ENCODE measurements around the gene P2RX5.
A peak's percentile ranks its signal among the peaks of the same experiment; 100 is the strongest.

Gene P2RX5

DNA sequence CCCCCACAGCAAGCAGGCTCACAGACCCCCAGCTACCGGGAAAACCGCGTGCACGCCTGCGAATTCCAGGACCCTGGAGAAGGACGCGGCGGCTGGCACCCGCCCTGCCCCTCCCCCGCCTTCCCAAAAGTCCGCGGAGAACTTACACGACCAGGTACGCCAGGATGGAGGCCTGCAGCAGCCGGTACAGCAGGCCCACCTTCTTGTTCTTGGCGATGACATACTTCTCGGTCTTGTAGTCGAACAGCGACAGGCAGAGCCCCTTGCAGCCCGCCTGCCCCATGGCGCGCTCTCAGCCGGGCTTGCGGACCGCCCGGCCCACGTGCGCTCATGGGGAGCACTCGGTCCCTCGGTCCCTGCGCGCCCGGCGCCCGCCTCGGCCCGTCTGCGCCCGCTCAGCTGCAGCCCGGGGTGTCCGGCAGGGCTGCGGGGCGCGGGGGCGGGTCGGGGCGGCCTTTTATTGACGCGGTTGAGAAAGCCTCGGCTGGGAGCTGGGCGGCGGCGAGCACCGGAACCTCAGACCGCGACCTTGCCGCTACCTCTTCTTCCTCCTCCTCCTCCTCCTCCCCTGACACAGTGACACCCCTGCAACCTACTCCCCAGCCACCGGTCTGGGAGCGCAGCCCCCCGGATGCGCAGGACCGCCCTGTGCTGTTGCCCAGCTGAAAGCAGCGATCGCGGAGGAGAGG lies at the start of gene P2RX5:
Gene P2RX5 (minus strand): TSS at position 433 of the 689 bp plus-strand sequence. CDS start 150 bp downstream, at position 283.
- Histone ChIP-seq H3K36me3 (ENCODE audit: control insufficient read depth, insufficient read depth, low read length) (peaks cover 8% of the 10 kb centered on the region), H3K4me3 (replicated peaks; ENCODE audit: low read depth, low read length) (peak within 1 kb of the TSS; percentile 69), H3K27me3 (replicated peaks; ENCODE audit: control insufficient read depth, insufficient read depth, low read length) (no peaks in the 10 kb centered on the region)
- TF ChIP-seq, protein P1, sequence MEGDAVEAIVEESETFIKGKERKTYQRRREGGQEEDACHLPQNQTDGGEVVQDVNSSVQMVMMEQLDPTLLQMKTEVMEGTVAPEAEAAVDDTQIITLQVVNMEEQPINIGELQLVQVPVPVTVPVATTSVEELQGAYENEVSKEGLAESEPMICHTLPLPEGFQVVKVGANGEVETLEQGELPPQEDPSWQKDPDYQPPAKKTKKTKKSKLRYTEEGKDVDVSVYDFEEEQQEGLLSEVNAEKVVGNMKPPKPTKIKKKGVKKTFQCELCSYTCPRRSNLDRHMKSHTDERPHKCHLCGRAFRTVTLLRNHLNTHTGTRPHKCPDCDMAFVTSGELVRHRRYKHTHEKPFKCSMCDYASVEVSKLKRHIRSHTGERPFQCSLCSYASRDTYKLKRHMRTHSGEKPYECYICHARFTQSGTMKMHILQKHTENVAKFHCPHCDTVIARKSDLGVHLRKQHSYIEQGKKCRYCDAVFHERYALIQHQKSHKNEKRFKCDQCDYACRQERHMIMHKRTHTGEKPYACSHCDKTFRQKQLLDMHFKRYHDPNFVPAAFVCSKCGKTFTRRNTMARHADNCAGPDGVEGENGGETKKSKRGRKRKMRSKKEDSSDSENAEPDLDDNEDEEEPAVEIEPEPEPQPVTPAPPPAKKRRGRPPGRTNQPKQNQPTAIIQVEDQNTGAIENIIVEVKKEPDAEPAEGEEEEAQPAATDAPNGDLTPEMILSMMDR (IDR thresholded peaks at IDR 0.05; ENCODE audit: insufficient read depth, low read length, poor library complexity, severe bottlenecking) = no peak
- peak; percentile 85 for DNase-seq (ENCODE audit: extremely low read depth, insufficient read length)

DNA sequence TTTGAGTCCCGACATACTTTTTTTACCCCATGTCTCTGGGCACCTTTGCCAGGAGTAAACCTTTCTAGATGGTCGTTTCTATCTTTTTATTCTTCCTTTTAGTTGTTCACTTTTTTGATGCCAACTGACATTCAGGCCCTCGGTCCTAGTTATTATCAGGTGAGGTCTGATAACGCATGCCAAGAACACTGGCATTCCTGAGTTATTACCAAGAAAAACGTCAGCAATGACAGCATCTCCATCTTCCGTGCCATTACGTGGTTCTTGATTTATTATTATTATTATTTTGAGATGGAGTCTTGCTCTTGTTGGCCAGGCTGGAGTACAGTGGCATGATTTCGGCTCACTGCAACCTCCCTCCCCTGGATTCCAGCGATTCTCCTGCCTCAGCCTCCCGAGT lies 49.1 kb upstream of the P2RX5 start:
- DNase-seq (ENCODE audit: extremely low read depth, insufficient read length) = no peak
- no peaks in the 10 kb centered on the region for H3K36me3 ChIP-seq (ENCODE audit: control insufficient read depth, insufficient read depth, low read length)
- no peak overlapping the region for H3K4me3 ChIP-seq (replicated peaks; ENCODE audit: low read depth, low read length)
- no peaks in the 10 kb centered on the region for H3K27me3 ChIP-seq (replicated peaks; ENCODE audit: control insufficient read depth, insufficient read depth, low read length)
- TF ChIP-seq, protein P1 (IDR thresholded peaks at IDR 0.05; ENCODE audit: insufficient read depth, low read length, poor library complexity, severe bottlenecking) = no peak

DNA sequence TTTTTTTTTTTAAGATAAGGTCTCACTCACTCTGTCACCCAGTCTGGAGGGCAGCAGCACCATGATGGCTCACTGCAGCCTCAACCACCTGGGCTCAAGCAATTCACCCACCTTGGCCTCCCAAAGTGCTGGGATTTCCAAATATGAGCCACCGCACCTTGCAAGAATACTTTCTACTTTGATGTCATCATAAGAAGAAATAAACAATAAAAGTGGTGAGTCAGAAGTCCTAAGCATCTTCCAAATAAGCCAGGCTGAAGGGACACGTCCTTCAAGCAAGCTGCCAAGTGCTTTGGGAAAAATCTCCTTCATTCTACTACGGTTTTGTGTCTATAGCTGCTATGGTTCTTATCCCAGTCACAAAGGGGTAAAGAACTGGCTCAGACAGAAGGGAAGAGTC lies 48.1 kb upstream of the P2RX5 start:
- no peak for DNase-seq (ENCODE audit: extremely low read depth, insufficient read length)
- Histone ChIP-seq H3K27me3 (replicated peaks; ENCODE audit: control insufficient read depth, insufficient read depth, low read length) (no peaks in the 10 kb centered on the region), H3K4me3 (replicated peaks; ENCODE audit: low read depth, low read length) (no peak overlapping the region), H3K36me3 (ENCODE audit: control insufficient read depth, insufficient read depth, low read length) (no peaks in the 10 kb centered on the region)
- TF ChIP-seq, protein P1 (IDR thresholded peaks at IDR 0.05; ENCODE audit: insufficient read depth, low read length, poor library complexity, severe bottlenecking) = no peak

DNA sequence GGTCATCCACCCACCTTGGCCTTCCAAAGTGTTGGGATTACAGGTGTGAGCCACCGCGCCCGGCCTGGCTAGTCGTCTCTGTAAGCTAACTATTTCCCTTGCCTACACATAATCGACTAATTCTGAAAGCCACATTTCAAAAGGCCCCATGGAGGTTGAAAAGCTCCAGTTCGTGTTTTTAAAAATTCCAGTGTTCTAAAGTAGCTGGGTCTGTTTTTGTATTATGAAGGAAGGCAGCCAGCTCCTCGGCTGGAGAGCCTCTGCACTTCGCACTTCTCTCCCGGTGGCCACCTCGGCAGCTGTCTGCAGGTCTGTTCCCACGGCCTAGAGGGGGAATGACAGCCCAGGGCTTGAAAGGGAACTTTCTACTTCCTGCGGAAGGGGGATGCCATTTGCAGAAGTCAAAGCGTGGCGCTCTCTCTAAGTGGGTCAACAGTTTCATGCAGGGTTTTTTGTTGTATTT lies 44.7 kb upstream of the P2RX5 start:
- TF ChIP-seq, protein P1 (IDR thresholded peaks at IDR 0.05; ENCODE audit: insufficient read depth, low read length, poor library complexity, severe bottlenecking) = no peak
- Histone ChIP-seq H3K27me3 (replicated peaks; ENCODE audit: control insufficient read depth, insufficient read depth, low read length) (no peaks in the 10 kb centered on the region), H3K4me3 (replicated peaks; ENCODE audit: low read depth, low read length) (no peak overlapping the region), H3K36me3 (ENCODE audit: control insufficient read depth, insufficient read depth, low read length) (no peaks in the 10 kb centered on the region)
- DNase-seq (ENCODE audit: extremely low read depth, insufficient read length) = peak; percentile 65

- TF ChIP-seq, protein P1 (IDR thresholded peaks at IDR 0.05; ENCODE audit: insufficient read depth, low read length, poor library complexity, severe bottlenecking) = no peak
- H3K4me3 ChIP-seq (replicated peaks; ENCODE audit: low read depth, low read length) = no peak overlapping the region
- no peaks in the 10 kb centered on the region for H3K36me3 ChIP-seq (ENCODE audit: control insufficient read depth, insufficient read depth, low read length)
- DNase-seq (ENCODE audit: extremely low read depth, insufficient read length) = no peak
- H3K27me3 ChIP-seq (replicated peaks; ENCODE audit: control insufficient read depth, insufficient read depth, low read length) = no peaks in the 10 kb centered on the region
Measured at GRCh38 chr17:3739422-3740124, 43.6 kb upstream of the P2RX5 start.

All from GM06990 (cell line).